ENCODE data around the gene MUCL3.
A peak's percentile ranks its signal among the peaks of the same experiment; 100 is the strongest.
"Not testable (repeated sequence)": the region's sequence is repeated elsewhere in the genome, so short reads cannot be mapped to it uniquely, and the experiment has no call there.

The MUCL3 gene

GRCh38 chr6:30902709-30903108 lies 38.1 kb upstream of the MUCL3 start:
- no peak overlapping the region for H3K4me3 ChIP-seq (ENCODE audit: low read depth, low read length)
- DNase-seq (ENCODE audit: low read depth), result no peak
- TF ChIP-seq CTCF (IDR thresholded peaks at IDR 0.05; ENCODE audit: low read depth, low read length, missing control alignments), result no peak

- no peak for DNase-seq (ENCODE audit: low read depth)
- no peak for TF ChIP-seq CTCF (IDR thresholded peaks at IDR 0.05; ENCODE audit: low read depth, low read length, missing control alignments)
- H3K4me3 ChIP-seq (ENCODE audit: low read depth, low read length), result no peak overlapping the region
Measured at GRCh38 chr6:30903236-30903635, 37.5 kb upstream of the MUCL3 start.

GRCh38 chr6:30907290-30907757 lies 33.4 kb upstream of the MUCL3 start:
- not testable (repeated sequence) for DNase-seq (ENCODE audit: low read depth)
- peak overlapping the region; percentile 72 for H3K4me3 ChIP-seq (ENCODE audit: low read depth, low read length)

GRCh38 chr6:30907758-30908591 lies 32.8 kb upstream of the MUCL3 start, which contains the start of gene GTF2H4:
GTF2H4 (plus strand) TSS chr6:30908207.
- peak within 1 kb of the TSS; percentile 72 for H3K4me3 ChIP-seq (ENCODE audit: low read depth, low read length)
- no peak for TF ChIP-seq CTCF (IDR thresholded peaks at IDR 0.05; ENCODE audit: low read depth, low read length, missing control alignments)
- DNase-seq (ENCODE audit: low read depth), result peak; percentile 97

- no peak for DNase-seq (ENCODE audit: low read depth)
- no peak for TF ChIP-seq CTCF (IDR thresholded peaks at IDR 0.05; ENCODE audit: low read depth, low read length, missing control alignments)
- H3K4me3 ChIP-seq (ENCODE audit: low read depth, low read length), result peak overlapping the region; percentile 72
Measured at GRCh38 chr6:30908700-30909099, 32.1 kb upstream of the MUCL3 start.

- not testable (repeated sequence) for H3K4me3 ChIP-seq (ENCODE audit: low read depth, low read length); DNase-seq (ENCODE audit: low read depth)
Measured at GRCh38 chr6:30910473-30910872, 30.3 kb upstream of the MUCL3 start.

GRCh38 chr6:30912746-30913520 lies 27.8 kb upstream of the MUCL3 start:
- TF ChIP-seq CTCF (IDR thresholded peaks at IDR 0.05; ENCODE audit: low read depth, low read length, missing control alignments), result no peak
- DNase-seq (ENCODE audit: low read depth), result no peak
- no peak overlapping the region for H3K4me3 ChIP-seq (ENCODE audit: low read depth, low read length)

Measured in GM12864 (cell line).